Astrocyte of the spinal cord (primary cell): ENCODE data around the gene ABHD15.

ENCODE experiments used
- DNase-seq: peaks from one replicate; pipeline ENCODE4 v3.0.0; 2011; ENCODE audit warnings: low read depth, low spot score
- H3K4me3 ChIP-seq: 2 replicates; pipeline ENCODE4 v1.5.1; 2011; ENCODE audit warnings: low read depth, mild to moderate bottlenecking, low read length, moderate library complexity
- in situ Hi-C: cut with HindIII; loops from 2 replicates; pipeline ENCODE4 v1.10.0; 2017; ENCODE audit warnings: low sequenced_read_pairs
- TF ChIP-seq, protein P1 (sequence below): IDR thresholded peaks from 2 replicates; pipeline ENCODE4 v1.5.1; 2012; ENCODE audit warnings: low read depth, mild to moderate bottlenecking, low read length, inconsistent platforms

Gene ABHD15

DNA sequence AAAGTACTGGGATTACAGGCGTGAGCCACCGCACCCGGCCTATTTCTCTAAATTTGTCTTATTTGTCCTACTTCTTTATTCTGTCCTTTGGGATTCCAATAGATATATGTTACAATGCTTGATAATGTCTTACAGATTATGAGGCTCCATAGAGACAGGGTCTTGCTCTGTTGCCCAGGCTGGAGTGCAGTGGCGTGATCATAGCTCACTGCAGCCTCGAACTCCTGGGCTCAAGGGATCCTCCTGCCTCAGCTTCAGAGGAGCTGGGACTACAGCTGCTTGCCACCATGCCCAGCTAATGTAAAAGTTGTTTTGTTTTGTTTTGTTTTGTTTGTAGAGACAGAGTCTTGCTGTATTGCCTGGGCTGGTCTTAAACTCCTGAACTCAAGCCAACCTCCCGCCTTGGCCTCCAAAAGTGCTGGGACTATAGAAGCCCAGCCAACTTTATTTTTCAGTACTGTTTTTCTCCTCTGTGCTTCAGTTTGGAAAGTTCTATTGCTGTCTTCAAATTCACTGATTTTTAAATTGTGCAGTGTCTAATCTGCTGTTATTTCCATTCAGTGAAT, 36.4 kb upstream of the ABHD15 start:
- TF ChIP-seq, protein P1, sequence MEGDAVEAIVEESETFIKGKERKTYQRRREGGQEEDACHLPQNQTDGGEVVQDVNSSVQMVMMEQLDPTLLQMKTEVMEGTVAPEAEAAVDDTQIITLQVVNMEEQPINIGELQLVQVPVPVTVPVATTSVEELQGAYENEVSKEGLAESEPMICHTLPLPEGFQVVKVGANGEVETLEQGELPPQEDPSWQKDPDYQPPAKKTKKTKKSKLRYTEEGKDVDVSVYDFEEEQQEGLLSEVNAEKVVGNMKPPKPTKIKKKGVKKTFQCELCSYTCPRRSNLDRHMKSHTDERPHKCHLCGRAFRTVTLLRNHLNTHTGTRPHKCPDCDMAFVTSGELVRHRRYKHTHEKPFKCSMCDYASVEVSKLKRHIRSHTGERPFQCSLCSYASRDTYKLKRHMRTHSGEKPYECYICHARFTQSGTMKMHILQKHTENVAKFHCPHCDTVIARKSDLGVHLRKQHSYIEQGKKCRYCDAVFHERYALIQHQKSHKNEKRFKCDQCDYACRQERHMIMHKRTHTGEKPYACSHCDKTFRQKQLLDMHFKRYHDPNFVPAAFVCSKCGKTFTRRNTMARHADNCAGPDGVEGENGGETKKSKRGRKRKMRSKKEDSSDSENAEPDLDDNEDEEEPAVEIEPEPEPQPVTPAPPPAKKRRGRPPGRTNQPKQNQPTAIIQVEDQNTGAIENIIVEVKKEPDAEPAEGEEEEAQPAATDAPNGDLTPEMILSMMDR, result no peak
- DNase-seq, result no peak
- in situ Hi-C loops, result no loop called here
- no peak overlapping the region for H3K4me3 ChIP-seq

DNA sequence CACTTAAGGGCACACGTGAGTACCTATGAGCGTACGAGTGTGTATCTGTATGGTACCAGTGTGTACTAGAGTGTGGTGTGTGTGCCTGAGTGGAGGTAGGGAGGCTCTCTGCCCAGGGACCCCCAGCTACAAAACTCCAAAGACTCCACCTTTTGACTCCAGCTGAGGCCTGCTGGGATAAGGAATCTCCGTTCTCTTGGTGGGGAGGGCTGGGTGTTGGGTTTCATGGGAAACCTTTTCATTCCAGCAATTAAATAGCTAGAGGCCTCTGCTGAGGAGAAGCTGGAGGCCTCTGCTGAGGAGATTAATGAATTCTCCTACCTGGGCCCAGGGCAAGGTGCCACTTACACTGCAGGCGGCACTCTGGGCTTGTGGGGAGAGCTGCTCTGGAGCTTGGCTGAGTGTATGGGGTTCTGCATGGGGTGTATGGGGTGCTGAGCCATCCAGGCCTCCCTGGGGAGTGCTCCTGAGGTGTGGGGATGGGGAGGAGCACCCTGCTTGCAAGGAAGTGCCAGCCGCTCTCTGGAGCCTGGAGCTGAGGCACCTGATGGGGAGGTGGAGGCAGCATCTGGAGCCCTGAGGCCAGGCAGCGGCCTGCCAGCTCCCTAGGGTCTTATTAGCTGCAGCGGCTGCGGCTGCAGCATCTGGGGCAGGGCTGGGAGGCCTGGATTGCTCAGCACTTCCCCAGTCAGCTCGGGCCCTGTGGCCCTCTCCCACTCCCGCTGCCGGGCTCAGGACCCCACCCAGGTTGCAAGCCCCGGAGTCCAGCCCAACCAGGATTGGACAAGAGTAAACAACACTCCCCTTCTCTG, 30.7 kb upstream of the ABHD15 start:
- in situ Hi-C loops, result no loop called here
- TF ChIP-seq, protein P1, result no peak
- H3K4me3 ChIP-seq, result no peak overlapping the region
- no peak for DNase-seq

DNA sequence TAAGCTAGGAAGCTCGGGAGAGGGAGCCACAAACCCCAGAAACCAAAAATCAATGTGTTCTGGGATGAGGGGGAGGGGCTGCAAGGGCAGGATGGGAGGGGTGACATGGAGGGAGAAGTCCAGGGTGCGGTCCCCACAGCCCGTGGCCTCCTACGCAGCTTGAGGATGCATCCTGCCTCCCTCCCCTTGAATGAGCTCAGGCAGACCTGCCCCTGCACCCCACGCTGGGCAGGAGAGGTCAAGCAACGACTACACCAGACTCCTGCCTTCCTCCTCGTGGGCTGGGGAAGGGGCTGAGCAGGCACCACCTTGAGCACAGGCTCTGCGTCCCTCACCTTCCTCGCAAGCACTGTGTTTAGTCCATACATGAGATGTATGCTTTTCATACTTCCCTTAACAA, 30.0 kb upstream of the ABHD15 start:
- TF ChIP-seq, protein P1, result no peak
- in situ Hi-C loops, result no loop called here
- H3K4me3 ChIP-seq, result no peak overlapping the region
- no peak for DNase-seq

DNA sequence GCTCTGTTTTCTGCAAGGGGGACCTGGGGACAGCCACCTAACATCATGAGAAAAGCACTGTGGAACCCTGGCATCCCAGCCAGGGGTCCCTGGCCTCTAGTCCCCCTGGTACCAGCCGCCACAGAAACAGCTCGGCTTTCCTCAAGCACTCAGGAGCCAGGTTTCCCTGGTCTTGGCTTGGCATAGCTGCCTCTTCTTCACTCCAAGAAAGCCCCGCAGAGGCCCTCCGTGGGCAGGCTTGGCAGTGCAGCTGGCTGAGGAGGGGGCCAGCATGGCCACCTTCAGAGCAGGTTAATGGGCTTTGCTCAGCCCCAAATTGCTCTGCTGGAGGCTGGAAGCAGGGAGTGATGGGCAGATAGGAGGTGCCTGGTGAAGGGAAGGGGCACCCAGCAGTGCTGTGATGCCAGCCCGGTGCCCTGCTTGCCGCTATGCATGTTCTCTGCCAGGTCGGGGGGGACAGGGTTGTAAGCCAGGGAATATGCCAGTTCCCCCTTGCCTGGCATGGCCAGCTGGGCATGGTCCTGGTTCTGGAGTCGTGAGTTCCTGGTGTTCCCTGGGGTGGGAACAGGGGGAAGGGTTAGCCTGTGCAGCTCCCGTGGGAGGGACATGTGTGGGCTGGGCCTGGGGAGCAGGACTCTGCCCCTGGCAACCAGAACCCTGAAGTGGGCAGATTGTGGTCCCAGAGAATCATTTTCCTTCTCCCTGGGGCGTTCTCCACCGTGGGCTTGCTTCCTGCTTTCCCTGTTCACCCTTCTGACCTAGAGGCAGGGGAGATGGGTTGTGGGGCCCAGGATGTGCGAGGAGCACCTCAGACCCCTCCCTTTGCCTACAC, 29.3 kb upstream of the ABHD15 start:
- in situ Hi-C loops, result no loop called here
- DNase-seq, result no peak
- TF ChIP-seq, protein P1, result no peak
- H3K4me3 ChIP-seq, result no peak overlapping the region

DNA sequence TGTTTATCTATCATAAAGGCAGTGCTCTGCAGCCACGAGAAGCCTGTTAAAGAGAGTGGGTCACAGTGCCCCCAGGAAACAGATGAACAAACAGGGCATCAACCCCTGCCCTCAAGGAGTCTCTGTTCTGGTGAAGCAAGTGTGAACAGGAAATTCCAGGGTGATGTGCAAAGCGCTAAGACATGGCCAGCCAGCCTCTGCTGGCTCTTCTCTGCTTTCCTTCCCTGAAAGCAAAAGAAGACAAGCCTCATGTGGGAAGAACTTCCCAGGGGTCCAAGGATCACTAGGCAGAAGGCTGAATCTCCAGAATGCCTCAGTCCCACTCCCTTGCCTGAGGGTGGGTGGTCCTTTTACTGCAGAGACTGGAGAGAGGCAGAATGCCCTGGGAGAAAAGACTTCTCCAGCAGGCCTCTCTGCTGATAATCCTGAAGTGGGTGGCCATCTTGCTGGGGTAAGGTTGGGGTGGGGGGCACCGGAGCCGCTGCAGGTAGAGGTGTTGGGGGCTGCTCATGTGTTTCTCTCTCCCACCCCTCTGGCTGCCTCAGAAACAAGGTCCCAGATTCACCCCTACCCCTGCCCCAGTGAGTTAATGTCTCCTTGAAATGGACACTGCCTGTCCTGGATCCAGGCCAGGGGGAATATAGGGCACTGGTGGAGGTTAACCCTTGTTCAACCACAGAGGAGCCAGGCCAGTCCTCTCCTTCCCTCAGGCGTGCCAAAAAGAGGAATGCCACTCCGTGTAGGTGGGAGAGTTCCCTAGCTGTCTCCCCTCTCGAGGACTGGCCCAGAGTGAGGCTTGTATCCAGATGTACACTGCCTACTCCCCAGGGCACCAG, 28.5 kb upstream of the ABHD15 start:
- no peak overlapping the region for H3K4me3 ChIP-seq
- in situ Hi-C loops, result no loop called here
- TF ChIP-seq, protein P1, result no peak
- peak; percentile 38 for DNase-seq
